PFSK-1 (cell line): ENCODE results near the gene RSAD1.

Experiments
- FOXP2 ChIP-seq: optimal IDR thresholded peaks from 2 replicates; pipeline ENCODE3; 2011; ENCODE audit warnings: borderline replicate concordance, control low read depth, inconsistent platforms; ENCODE audit not compliant: insufficient read depth; ENCODE audit errors: extremely low read length, extremely low read depth
- POLR2AphosphoS5 ChIP-seq: IDR thresholded peaks from 2 replicates; pipeline ENCODE4 v1.6.1; 2012; ENCODE audit warnings: low read depth, mild to moderate bottlenecking, control low read depth, low read length, moderate library complexity
- REST ChIP-seq, 2 experiments: IDR thresholded peaks; 2 replicates each; pipeline versions ENCODE4 v1.6.1 to v1.8.0; 2011 to 2012; ENCODE audit warnings: low read depth in 2 of 2, low read length in 2 of 2, control low read depth in 1 of 2, inconsistent platforms in 1 of 2, mild to moderate bottlenecking in 1 of 2, moderate library complexity in 1 of 2; ENCODE audit not compliant: insufficient read depth in 1 of 2
- SIN3A ChIP-seq: IDR thresholded peaks from 2 replicates; pipeline ENCODE4 v1.6.1; 2012; ENCODE audit warnings: mild to moderate bottlenecking, low read length, moderate library complexity, borderline replicate concordance; ENCODE audit not compliant: insufficient read depth
- TAF1 ChIP-seq: IDR thresholded peaks from 2 replicates; pipeline ENCODE4 v1.6.1; 2012; ENCODE audit warnings: low read length, control low read depth, borderline replicate concordance; ENCODE audit not compliant: insufficient read depth

The RSAD1 gene

GRCh38 chr17:50498021-50498874 lies 19.6 kb downstream of the RSAD1 start:
- TF ChIP-seq POLR2AphosphoS5 (no peak), FOXP2 (no peak), TAF1 (no peak), REST (IDR thresholded peaks at IDR 0.05; ENCODE audit: insufficient read depth in 1 of 2, low read depth in 2 of 2, low read length in 2 of 2) (no peak), SIN3A (no peak)

- no peak for TF ChIP-seq FOXP2
- TF ChIP-seq TAF1: no peak
- TF ChIP-seq SIN3A: no peak
- TF ChIP-seq REST (IDR thresholded peaks at IDR 0.05; ENCODE audit: insufficient read depth in 1 of 2, low read depth in 2 of 2, low read length in 2 of 2): no peak
- no peak for TF ChIP-seq POLR2AphosphoS5
Observed at GRCh38 chr17:50499270-50499669, 20.6 kb downstream of the RSAD1 start.

GRCh38 chr17:50499721-50500120 lies 21.1 kb downstream of the RSAD1 start:
- TF ChIP-seq POLR2AphosphoS5 (no peak), REST (IDR thresholded peaks at IDR 0.05; ENCODE audit: insufficient read depth in 1 of 2, low read depth in 2 of 2, low read length in 2 of 2) (no peak), FOXP2 (no peak), SIN3A (no peak), TAF1 (no peak)

- TF ChIP-seq TAF1 (no peak), REST (IDR thresholded peaks at IDR 0.05; ENCODE audit: insufficient read depth in 1 of 2, low read depth in 2 of 2, low read length in 2 of 2) (no peak)
Observed at GRCh38 chr17:50501054-50501453, 22.4 kb downstream of the RSAD1 start.
